IMR-90 (cell line): Measurements from ENCODE around the gene ACOXL. TPM values are rescaled to one million over a fixed set of nuclear protein-coding genes. Genes with fewer than 3 reads are reported as not detected.

ENCODE experiments used
- ATAC-seq: fragments of 200-7000 bp; cut with Tn5 transposase; 2 replicates; pipeline ENCODE4 v1.9.1; 2020; ENCODE audit warnings: low read depth, mild to moderate bottlenecking, moderate library complexity
- BruUV-seq: library from RNA; stranded (reverse); fragments of 400-500 nt; replicated peaks from 2 replicates; lab custom pipeline; 2021; lab: Mats Ljungman, UMichigan
- CTCF ChIA-PET: fragments of 300-600 bp; formaldehyde crosslinking; extraction: SDS; loops from one replicate; lab custom pipeline; 2021; ENCODE audit warnings: antibody characterized with exemption; lab: Yijun Ruan, JAX
- POLR2A ChIA-PET: fragments of 300-600 bp; sonication (Branson Sonifier 250); formaldehyde crosslinking; loops from one replicate; lab custom pipeline; 2022; ENCODE audit warnings: antibody characterized with exemption; ENCODE audit not compliant: unreplicated experiment; lab: Charles Lee
- DNase-seq: peaks from one replicate; pipeline ENCODE4 v3.0.0; 2013
- H2AFZ ChIP-seq: replicated peaks from 2 replicates; pipeline ENCODE3; 2013; ENCODE audit warnings: low read length, mild to moderate bottlenecking; ENCODE audit not compliant: poor library complexity
- H2AK5ac ChIP-seq: 2 replicates; pipeline ENCODE4 v1.6.1; 2013; ENCODE audit warnings: low read depth, low read length, inconsistent platforms
- H2AK9ac ChIP-seq: replicated peaks from 2 replicates; pipeline ENCODE3; 2013; ENCODE audit warnings: mild to moderate bottlenecking, low read depth, low read length, moderate library complexity; ENCODE audit not compliant: poor library complexity
- H2BK120ac ChIP-seq: 2 replicates; pipeline ENCODE4 v1.6.1; 2013; ENCODE audit warnings: low read depth, low read length, inconsistent platforms
- H2BK15ac ChIP-seq: 3 replicates; pipeline ENCODE4 v1.6.1; 2013; ENCODE audit warnings: low read depth, low read length, inconsistent platforms
- H2BK20ac ChIP-seq: 2 replicates; pipeline ENCODE4 v1.6.1; 2013; ENCODE audit warnings: low read depth, mild to moderate bottlenecking, inconsistent platforms, low read length, moderate library complexity
- H2BK5ac ChIP-seq: 2 replicates; pipeline ENCODE4 v1.6.1; 2013; ENCODE audit warnings: mild to moderate bottlenecking, low read depth, low read length, inconsistent platforms; ENCODE audit not compliant: poor library complexity, severe bottlenecking
- H3K14ac ChIP-seq: replicated peaks from 2 replicates; pipeline ENCODE4 v1.6.1; 2013; ENCODE audit warnings: low read depth, low read length, inconsistent platforms
- H3K18ac ChIP-seq: 2 replicates; pipeline ENCODE4 v1.6.1; 2013; ENCODE audit warnings: low read depth, low read length, control low read depth
- H3K23ac ChIP-seq: 2 replicates; pipeline ENCODE4 v1.6.1; 2013; ENCODE audit warnings: low read depth, low read length, inconsistent platforms
- H3K27ac ChIP-seq: 2 replicates; pipeline ENCODE4 v1.5.1; 2013; ENCODE audit warnings: mild to moderate bottlenecking, control low read depth, low read length; ENCODE audit not compliant: insufficient read depth
- H3K27me3 ChIP-seq: 2 replicates; pipeline ENCODE4 v1.6.1; 2013; ENCODE audit warnings: low read length; ENCODE audit not compliant: control insufficient read depth, insufficient read depth
- H3K36me3 ChIP-seq: 2 replicates; pipeline ENCODE4 v1.6.1; 2013; ENCODE audit warnings: low read length, mixed read lengths; ENCODE audit not compliant: control insufficient read depth, insufficient read depth
- H3K4ac ChIP-seq: 2 replicates; pipeline ENCODE4 v1.6.1; 2013; ENCODE audit warnings: low read depth, low read length, inconsistent platforms
- H3K4me1 ChIP-seq: 2 replicates; pipeline ENCODE4 v1.6.1; 2013; ENCODE audit warnings: low read length, mixed read lengths; ENCODE audit not compliant: control insufficient read depth, insufficient read depth
- H3K4me2 ChIP-seq: 2 replicates; pipeline ENCODE4 v1.6.1; 2013; ENCODE audit warnings: low read depth, mild to moderate bottlenecking, control low read depth, low read length, moderate library complexity
- H3K4me3 ChIP-seq: 2 replicates; pipeline ENCODE4 v1.5.1; 2013; ENCODE audit warnings: low read depth, mild to moderate bottlenecking, control low read depth, low read length, moderate library complexity; ENCODE audit not compliant: insufficient read depth
- H3K56ac ChIP-seq: 2 replicates; pipeline ENCODE4 v1.6.1; 2013; ENCODE audit warnings: low read length, inconsistent platforms; ENCODE audit not compliant: insufficient read depth; ENCODE audit errors: extremely low read depth
- H3K79me1 ChIP-seq, 2 experiments: 2 replicates each; pipeline ENCODE4 v1.6.1; 2013; ENCODE audit warnings: low read length in 2 of 2, inconsistent platforms in 1 of 2, low read depth in 1 of 2
- H3K9ac ChIP-seq: 2 replicates; pipeline ENCODE4 v1.6.1; 2013; ENCODE audit warnings: low read depth, low read length, control low read depth
- H3K9me1 ChIP-seq: 2 replicates; pipeline ENCODE4 v1.6.1; 2013; ENCODE audit warnings: low read length, inconsistent platforms; ENCODE audit not compliant: insufficient read depth
- H3K9me3 ChIP-seq: 2 replicates; pipeline ENCODE4 v1.6.1; 2013; ENCODE audit warnings: low read length; ENCODE audit not compliant: control insufficient read depth, insufficient read depth
- H4K20me1 ChIP-seq: 2 replicates; pipeline ENCODE4 v1.6.1; 2013; ENCODE audit warnings: low read length, inconsistent platforms; ENCODE audit not compliant: insufficient read depth
- H4K5ac ChIP-seq: 2 replicates; pipeline ENCODE4 v1.6.1; 2013; ENCODE audit warnings: mild to moderate bottlenecking, low read depth, low read length, control low read depth
- H4K8ac ChIP-seq, 2 experiments: 2 replicates each; pipeline ENCODE4 v1.6.1; 2013; ENCODE audit warnings: low read depth in 2 of 2, low read length in 2 of 2, control low read depth in 1 of 2, inconsistent platforms in 1 of 2
- H4K91ac ChIP-seq: 2 replicates; pipeline ENCODE4 v1.6.1; 2013; ENCODE audit warnings: low read depth, low read length, inconsistent platforms; ENCODE audit not compliant: insufficient read depth
- BHLHE40 ChIP-seq: fragments of 150-350 bp; IDR thresholded peaks from 2 replicates; pipeline ENCODE4 v1.6.1; 2016; ENCODE audit warnings: mild to moderate bottlenecking, low read depth, low read length
- CEBPB ChIP-seq: IDR thresholded peaks from 2 replicates; pipeline ENCODE4 v1.6.1; 2012; ENCODE audit warnings: low read depth, low read length, improper control_type of control experiment
- CHD1 ChIP-seq: IDR thresholded peaks from 2 replicates; pipeline ENCODE4 v1.6.1; 2012; ENCODE audit warnings: low read depth, low read length, improper control_type of control experiment
- CTCF ChIP-seq: conservative IDR thresholded peaks from 2 replicates; pipeline ENCODE4 v1.5.1; 2012; ENCODE audit warnings: mild to moderate bottlenecking, low read depth, low read length, improper control_type of control experiment
- ELK1 ChIP-seq: fragments of 150-350 bp; IDR thresholded peaks from 2 replicates; pipeline ENCODE4 v1.6.1; 2016; ENCODE audit warnings: low read depth, mild to moderate bottlenecking, low read length, moderate library complexity, borderline replicate concordance
- FOS ChIP-seq: fragments of 150-350 bp; IDR thresholded peaks from 2 replicates; pipeline ENCODE4 v1.6.1; 2016; ENCODE audit warnings: low read depth, low read length
- MAFK ChIP-seq: IDR thresholded peaks from 2 replicates; pipeline ENCODE4 v1.6.1; 2012; ENCODE audit warnings: low read depth, low read length, improper control_type of control experiment
- MAZ ChIP-seq: IDR thresholded peaks from 2 replicates; pipeline ENCODE4 v1.6.1; 2012; ENCODE audit warnings: low read depth, mild to moderate bottlenecking, low read length, improper control_type of control experiment, moderate library complexity, borderline replicate concordance
- MXI1 ChIP-seq: IDR thresholded peaks from 2 replicates; pipeline ENCODE4 v1.6.1; 2012; ENCODE audit warnings: low read depth, mild to moderate bottlenecking, low read length, moderate library complexity, borderline replicate concordance
- NFE2L2 ChIP-seq: fragments of 150-350 bp; IDR thresholded peaks from 2 replicates; pipeline ENCODE4 v1.6.1; 2016; ENCODE audit warnings: low read depth, mild to moderate bottlenecking, low read length
- POLR2A ChIP-seq: IDR thresholded peaks from 2 replicates; pipeline ENCODE4 v1.6.1; 2012; ENCODE audit warnings: mild to moderate bottlenecking, low read depth, low read length
- RAD21 ChIP-seq: IDR thresholded peaks from 2 replicates; pipeline ENCODE4 v1.6.1; 2012; ENCODE audit warnings: low read length, improper control_type of control experiment
- RCOR1 ChIP-seq: IDR thresholded peaks from 2 replicates; pipeline ENCODE4 v1.6.1; 2012; ENCODE audit warnings: mild to moderate bottlenecking, low read length, improper control_type of control experiment; ENCODE audit not compliant: insufficient replicate concordance
- RFX5 ChIP-seq: IDR thresholded peaks from 2 replicates; pipeline ENCODE4 v1.8.0; 2012; ENCODE audit warnings: low read depth, mild to moderate bottlenecking, low read length, moderate library complexity
- SMC3 ChIP-seq: fragments of 150-350 bp; IDR thresholded peaks from 2 replicates; pipeline ENCODE4 v1.6.1; 2016; ENCODE audit warnings: low read depth, mild to moderate bottlenecking, antibody characterized with exemption, low read length, moderate library complexity
- WGBS, 2 experiments: methylation state at CpG; one replicate each; pipeline versions ENCODE4 v1.1.5 to v1.1.7; 2013; ENCODE audit warnings: missing lambda C conversion rate in 2 of 2; ENCODE audit not compliant: insufficient read length in 1 of 2; ENCODE audit errors: extremely low coverage in 2 of 2; 5-methylcytosine and 5-hydroxymethylcytosine counted together
- dilution Hi-C: fragments of 300-500 bp; cut with HindIII; formaldehyde crosslinking; loops from one replicate; pipeline ENCODE4 v1.14.3; 2018; ENCODE audit warnings: low sequenced_read_pairs; ENCODE audit not compliant: unreplicated experiment
- in situ Hi-C: fragments of 300-500 bp; cut with MboI; formaldehyde crosslinking; loops from 3 replicates; pipeline ENCODE4 v1.14.3; 2019; ENCODE audit warnings: low sequenced_read_pairs, inconsistent platforms, mixed read lengths
- intact Hi-C: fragments of 100-400 bp; cut with micrococcal nuclease; formaldehyde crosslinking; loops from 2 replicates; pipeline ENCODE4 v1.10.0; 2022
- polyA plus RNA-seq, 3 experiments: library from polyadenylated mRNA; depleted of rRNA; stranded (reverse); fragments of >200 nt; gene quantifications; 2 replicates each; pipeline ENCODE4 v1.2.3, GENCODE V29; 2012; ENCODE audit warnings: low replicate concordance in 1 of 3
- total RNA-seq: library from RNA; depleted of rRNA; stranded (reverse); fragments of >200 nt; gene quantifications from 2 replicates; pipeline ENCODE4 v1.2.3, GENCODE V29; 2012
- TF ChIP-seq, protein P1 (sequence below): fragments of 150-350 bp; IDR thresholded peaks from 2 replicates; pipeline ENCODE4 v1.6.1; 2017; ENCODE audit warnings: mild to moderate bottlenecking, antibody characterized with exemption, low read length, low read depth

ACOXL gene
- total and polyA plus RNA-seq, 2 of the 4 experiments (the other 2 are of a cell fraction) = not detected

GRCh38 chr2:111155610-111156009 lies 423.2 kb downstream of the ACOXL start:
- Histone ChIP-seq H2BK15ac (no peak overlapping the region), H3K27ac (no peak overlapping the region), H3K9me1 (peaks cover 13% of the 10 kb centered on the region; the same call in 1 of the 2 replicates), H3K4me2 (no peak overlapping the region), H4K20me1 (peaks cover 11% of the 10 kb centered on the region), H4K8ac (no peak overlapping the region), H2BK120ac (no peak overlapping the region), H3K23ac (no peak overlapping the region), H2BK20ac (no peak overlapping the region), H3K79me1 (no peaks in the 10 kb centered on the region), H2AFZ (no peak overlapping the region), H3K9ac (no peak overlapping the region), H3K14ac (no peak overlapping the region), H2AK5ac (no peak overlapping the region), H4K91ac (no peak overlapping the region), H3K27me3 (peaks cover 4% of the 10 kb centered on the region; the same call in 1 of the 2 replicates), H3K4ac (no peak overlapping the region), H2AK9ac (peak overlapping the region; percentile 7), H2BK5ac (no peak overlapping the region), H3K36me3 (peaks cover 14% of the 10 kb centered on the region), H4K5ac (no peak overlapping the region), H3K56ac (no peak overlapping the region), H3K4me1 (peaks cover 8% of the 10 kb centered on the region; the same call in 1 of the 2 replicates), H3K18ac (no peak overlapping the region), H3K4me3 (no peak overlapping the region), H3K9me3 (no peaks in the 10 kb centered on the region)
- CTCF ChIA-PET = no interaction called here
- dilution Hi-C loops (no loop called here), in situ Hi-C loops (no loop called here), intact Hi-C loops (no loop called here)
- TF ChIP-seq CEBPB = no peak
- no peak for TF ChIP-seq RFX5
- no peak for TF ChIP-seq MXI1
- TF ChIP-seq FOS = no peak
- TF ChIP-seq RAD21 = no peak
- TF ChIP-seq CHD1 = no peak
- no peak for TF ChIP-seq SMC3
- TF ChIP-seq ELK1 = no peak
- no peak for TF ChIP-seq CTCF
- no peak for TF ChIP-seq BHLHE40
- no peak for TF ChIP-seq RCOR1
- TF ChIP-seq, protein P1, sequence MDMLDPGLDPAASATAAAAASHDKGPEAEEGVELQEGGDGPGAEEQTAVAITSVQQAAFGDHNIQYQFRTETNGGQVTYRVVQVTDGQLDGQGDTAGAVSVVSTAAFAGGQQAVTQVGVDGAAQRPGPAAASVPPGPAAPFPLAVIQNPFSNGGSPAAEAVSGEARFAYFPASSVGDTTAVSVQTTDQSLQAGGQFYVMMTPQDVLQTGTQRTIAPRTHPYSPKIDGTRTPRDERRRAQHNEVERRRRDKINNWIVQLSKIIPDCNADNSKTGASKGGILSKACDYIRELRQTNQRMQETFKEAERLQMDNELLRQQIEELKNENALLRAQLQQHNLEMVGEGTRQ = no peak
- no peak for TF ChIP-seq NFE2L2
- TF ChIP-seq MAZ = no peak
- no peak for TF ChIP-seq POLR2A
- TF ChIP-seq MAFK = no peak
- ATAC-seq (no peak; the same call in 1 of the 2 replicates), DNase-seq (peak; percentile 12)
- no CpG with 5 or more reads among the region's 1 CpG for WGBS, 2 experiments
- POLR2A ChIA-PET = no interaction called here
- BruUV-seq = no TSS peak
